NCI-H2081 (cell line): ENCODE measurements around the gene S1PR4.
"Not testable (repeated sequence)": the region's sequence is repeated elsewhere in the genome, so short reads cannot be mapped to it uniquely, and the experiment has no call there.

Experiments
- DNase-seq, 2 experiments: peaks; one replicate each; lab custom pipeline; 2025; lab: John Stamatoyannopoulos, UW

The S1PR4 gene

DNA sequence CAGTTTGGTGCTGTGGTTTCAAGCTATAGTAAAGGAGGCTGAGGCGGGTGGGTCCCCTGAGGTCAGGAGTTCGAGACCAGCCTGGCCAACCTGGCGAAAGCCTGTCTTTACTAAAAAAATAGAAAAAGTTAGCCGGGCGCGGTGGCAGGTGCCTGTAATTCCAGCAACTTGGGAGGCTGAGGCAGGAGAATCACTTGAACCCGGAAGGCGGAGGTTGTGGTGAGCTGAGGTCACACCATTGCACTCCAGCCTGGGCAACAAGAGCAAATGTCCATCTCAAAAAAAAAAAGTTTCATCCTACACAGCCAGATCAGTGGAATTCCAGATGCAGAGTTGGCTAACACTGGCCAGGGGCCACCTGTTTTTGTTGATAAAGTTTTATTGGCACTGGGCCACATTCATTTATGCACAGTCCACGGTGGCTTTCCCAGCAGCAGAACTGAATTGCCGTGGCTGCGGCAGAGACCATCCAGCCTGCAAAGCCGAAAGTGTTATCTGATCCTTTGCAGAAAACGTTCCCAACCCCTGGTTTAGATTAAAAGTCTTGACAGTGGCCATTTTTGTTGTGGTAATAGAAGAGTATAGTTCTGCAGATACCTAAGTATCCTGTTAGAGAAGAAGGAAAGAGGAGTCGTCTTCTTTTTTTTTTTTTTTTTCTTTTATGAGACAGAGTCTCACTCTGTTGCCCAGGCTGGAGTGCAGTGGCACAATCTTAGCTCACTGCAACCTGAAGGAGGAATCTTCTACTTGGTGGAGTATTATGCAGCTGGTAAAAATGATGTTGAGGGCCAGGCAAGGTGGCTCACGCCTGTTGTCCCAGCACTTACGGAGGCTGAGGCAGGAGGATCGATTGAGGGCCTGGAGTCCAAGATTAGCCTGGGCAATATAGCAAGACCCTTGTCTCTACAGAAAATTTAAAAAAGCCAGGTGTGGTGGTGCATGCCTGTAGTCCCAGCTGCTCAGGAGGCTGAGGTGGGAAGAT lies 15.8 kb downstream of the S1PR4 start:
- no peak for DNase-seq

DNA sequence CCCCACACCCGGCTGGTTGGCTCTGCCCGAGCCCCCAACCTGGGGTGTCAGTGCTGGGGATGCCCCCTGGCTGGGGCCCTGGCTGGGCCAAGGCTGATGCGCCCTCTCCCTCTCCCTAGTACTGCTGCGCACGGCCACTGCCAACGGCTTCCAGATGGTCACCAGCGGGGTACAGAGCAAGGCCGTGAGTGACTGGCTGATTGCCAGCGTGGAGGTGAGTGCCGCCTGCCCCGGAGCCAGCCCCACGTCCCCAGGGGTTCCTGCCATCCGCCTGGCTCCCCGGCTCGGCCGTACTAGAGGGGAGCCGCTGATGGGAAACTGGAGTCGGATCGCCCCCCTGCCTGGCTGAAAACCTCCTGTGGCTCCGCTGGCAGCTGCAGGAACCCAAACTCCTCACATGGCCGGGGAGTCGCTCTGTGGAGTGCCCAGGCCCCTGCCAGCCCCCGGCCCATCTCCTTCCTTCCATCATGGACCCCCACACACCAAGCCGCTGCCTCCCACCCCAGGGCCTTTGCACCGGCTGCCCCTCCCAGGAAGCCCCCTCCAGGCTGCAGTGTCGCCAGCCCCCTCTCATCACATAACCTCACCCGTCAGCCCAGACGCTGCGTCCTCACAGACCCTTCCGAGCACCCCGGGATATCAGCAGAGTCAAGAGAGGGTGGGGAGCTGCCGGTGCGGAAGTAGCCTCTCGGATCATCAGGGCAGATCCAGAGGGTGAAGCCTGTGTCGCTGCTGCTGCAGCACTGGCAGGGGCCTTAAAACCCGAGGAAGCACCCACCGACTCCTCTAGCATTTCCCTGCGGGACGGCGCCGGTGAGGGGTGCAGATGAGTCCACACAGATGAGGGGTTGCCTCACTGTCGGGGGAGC lies 17.7 kb downstream of the S1PR4 start:
- peak in 1 of 2 experiments; percentile 41 for DNase-seq

DNA sequence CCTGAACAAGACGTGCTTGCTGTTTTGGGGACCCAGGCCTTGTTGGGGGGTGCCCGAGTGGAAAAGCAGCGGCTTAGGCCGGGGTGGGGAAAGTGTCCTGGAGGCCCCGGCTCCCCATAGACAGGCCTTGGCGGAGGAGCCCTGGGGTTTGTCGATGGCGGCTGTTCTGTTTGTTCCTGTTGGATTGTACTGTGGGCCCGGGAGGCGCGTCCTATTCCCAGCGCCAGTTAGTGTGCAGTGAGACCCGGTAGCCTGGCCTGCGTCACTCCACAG lies 18.3 kb downstream of the S1PR4 start:
- no peak for DNase-seq

DNA sequence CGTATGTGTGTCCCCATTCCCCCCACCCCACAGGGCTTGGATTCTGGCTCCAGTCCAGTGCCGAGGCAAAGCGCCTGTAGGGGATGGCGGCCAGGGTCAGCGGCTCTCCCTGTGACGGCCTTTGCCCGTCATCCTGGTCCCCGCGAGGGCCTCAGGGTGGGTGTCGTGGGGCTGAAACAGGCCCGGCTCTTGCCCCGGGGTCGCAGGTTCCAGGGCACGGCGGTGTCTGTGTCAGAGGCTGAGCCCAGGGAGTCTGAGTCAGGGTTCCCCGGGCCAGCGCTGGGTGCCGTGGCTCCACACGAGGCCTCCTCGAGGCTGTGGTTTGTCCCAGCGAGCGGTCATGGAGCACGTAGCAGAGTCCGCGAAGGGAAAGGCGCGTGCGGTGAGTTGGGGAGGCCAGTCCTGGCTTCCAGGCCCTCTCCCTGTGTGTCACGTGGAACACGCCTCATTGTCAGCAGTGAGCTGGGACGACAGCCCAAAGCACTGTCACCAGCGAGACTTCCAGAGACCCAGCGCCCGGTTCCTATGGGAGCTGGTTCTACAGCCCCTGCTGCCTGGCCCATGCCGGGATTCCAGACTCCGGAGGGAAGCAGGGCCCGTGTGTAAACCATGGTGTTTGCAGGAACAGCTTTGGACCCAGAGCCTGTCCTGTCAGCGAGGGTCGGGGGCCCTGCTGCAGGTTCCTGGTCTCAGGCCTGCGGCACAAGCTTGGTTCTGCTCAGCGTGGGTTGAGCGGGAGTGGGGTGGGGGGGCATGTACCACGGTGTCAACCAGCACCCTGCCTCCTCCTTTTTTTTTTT lies 20.5 kb downstream of the S1PR4 start:
- no peak for DNase-seq

DNA sequence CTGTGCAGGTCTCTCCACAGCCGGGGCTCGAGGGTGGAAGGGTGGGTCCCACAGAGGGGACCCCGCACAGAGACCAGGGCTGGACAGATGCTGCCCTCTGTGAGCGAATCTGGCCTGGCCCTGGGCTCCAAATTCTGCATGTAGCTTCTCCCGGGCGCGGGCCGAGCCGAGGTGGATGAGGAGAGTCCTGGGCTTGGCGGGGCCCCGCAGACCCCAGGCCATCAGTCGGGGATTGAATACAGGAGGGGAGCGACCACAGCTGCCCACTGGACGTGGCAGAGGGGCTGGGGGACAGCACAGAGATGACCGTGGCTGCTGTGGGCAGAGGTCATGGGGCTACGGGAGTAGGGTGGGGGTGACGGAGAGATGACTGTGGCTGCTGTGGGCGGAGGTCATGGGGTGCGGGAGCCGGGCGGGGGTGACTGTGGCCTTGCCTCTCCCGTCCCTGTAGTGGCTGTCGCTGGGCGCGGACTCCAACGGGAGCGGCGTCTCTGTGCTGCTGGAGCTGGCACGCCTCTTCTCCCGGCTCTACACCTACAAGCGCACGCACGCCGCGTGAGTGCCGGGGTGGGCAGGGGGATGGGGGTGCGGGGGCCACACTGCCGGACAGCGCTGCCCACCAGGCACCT lies 22.6 kb downstream of the S1PR4 start:
- no peak for DNase-seq

DNA sequence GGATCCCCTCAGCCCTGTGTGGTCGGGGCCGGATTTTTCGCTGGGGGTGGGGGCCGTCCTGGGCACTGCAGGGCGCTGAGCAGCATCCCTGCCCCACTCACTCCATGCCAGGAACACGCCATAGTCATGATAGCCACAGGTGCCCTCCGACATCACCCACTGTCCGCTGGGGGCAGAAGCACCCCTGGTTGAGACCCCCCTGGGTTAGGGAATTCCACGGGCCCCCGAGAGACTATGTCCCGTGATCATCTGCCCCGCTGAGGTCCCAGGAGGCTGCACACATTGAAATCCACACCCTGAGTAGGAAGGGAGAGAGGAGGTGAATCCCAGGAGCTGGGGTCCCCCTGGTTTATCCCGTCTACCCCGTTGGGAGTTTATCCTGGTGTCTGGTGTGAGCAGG lies 23.3 kb downstream of the S1PR4 start:
- no peak for DNase-seq

DNA sequence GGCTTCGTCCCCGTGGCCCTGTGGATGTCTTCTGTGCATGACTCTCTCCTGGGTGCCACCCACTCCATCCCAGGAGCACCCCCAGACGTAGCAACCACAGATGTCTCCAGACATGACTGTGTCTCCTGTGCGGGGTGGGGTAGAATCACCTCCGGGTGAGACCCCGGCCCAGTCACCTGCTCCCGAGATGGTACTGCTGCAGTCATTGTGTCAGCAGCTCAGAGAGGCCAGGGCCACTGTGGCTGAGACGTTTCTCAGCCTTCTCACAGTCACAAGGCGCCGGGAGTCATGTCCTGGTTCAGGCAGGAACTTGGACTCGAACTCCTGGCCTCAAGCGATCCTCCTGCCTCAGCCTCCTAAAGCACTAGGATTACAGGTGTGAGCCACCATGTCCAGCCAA lies 23.8 kb downstream of the S1PR4 start:
- no peak for DNase-seq

DNA sequence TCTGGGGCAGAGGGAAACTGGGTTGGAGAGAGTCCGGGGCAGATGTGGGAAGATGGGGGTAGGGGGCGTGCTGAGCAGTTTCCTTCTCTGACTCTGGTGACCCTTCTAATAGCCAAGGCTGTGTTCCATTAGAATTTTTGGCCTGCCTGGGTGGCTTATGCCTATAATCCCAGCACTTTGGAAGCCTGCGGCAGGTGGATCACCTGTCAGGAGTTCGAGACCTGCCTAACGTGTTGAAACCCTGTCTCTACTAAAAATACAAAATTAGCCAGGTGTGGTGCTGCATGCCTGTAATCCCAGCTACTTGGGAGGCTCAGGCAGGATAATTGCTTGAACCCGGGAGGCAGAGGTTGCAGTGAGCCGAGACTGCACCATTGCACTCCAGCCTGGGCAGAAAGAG lies 24.3 kb downstream of the S1PR4 start:
- DNase-seq, result not testable (repeated sequence)

DNA sequence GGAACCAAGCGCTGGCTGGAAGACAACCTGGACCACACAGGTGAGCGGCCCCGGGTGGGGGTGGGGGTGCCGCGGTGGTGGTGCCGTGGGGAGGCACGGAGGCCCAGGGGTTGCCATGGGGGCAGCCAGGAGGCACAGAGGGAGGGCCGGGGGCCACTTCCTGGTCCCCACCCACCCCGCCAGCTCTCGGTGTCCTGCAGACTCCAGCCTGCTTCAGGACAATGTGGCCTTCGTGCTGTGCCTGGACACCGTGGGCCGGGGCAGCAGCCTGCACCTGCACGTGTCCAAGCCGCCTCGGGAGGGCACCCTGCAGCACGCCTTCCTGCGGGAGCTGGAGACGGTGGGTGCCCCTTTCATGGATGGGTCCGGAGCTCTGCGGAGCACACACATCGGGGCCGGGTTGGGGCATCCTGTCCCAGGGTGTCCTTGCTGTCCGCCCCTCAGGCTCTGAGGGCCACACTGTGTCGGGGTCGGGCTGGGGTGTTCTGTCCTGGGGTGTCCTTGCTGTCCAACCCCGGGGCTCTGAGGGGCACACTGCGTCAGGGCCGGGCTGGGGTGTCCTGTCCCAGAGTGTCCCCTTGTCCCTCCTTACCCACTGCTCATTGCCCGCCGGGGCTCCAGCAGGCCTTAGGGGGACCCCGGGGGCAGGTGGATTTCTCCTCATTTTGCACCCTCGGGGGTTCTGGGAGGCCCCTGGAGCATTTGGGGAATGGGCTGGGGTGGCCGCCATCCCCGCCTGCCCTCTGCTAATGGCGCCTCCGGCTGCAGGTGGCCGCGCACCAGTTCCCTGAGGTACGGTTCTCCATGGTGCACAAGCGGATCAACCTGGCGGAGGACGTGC lies 25.5 kb downstream of the S1PR4 start:
- no peak for DNase-seq

DNA sequence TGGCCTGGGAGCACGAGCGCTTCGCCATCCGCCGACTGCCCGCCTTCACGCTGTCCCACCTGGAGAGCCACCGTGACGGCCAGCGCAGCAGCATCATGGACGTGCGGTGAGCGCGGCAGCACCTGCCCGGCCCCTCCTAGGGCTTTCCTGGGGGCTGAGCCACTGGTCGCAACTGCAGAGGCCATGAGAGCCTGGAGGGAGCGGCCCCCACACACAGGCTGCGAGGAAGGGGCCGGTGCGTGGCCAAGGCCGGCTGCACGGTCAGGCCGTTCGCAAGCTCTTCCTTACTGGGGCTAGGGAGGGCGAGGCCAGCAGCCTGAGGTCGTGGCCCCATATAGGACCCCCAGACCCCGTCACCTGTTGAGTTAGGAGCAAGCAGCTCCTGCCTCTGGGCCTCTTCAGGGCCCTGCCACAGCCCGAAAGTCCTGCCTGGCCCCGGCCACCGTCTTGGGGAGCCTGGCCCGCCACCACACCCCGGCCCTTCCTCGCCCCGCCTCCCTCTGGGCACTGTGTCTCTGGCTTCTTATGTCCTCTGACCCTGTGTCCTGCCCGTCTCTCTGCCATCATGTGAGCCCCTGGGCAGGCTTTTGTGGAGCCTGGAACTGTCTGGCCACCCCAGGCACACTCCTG lies 26.2 kb downstream of the S1PR4 start:
- no peak for DNase-seq

DNA sequence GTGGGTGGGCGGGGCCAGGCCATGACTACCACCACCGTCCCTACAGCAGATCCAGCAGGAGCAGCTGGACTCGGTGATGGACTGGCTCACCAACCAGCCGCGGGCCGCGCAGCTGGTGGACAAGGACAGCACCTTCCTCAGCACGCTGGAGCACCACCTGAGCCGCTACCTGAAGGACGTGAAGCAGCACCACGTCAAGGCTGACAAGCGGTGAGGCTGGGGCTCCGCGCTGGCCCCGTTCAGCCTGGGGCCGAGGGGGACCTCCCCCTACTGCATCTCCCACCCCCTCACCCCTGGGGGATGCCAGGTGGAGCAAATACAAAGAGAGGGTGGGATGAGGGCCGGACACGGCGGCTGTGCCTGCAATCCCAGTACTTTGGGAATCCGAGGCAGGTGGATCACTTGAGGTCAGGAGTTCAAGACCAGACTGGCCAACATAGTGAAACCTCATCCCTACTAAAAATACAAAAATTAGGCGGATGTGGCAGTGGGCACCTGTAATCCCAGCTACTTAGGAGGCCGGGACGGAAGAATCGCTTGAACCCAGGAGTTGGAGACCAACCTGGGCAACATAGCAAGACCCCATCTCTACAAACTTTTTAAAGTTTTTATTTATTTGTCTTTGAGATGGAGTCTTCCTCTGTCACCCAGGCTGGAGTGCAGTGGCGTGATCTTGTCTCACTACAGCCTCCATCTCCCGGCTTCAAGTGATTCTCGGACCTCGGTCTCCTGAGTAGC lies 27.8 kb downstream of the S1PR4 start:
- no peak for DNase-seq

DNA sequence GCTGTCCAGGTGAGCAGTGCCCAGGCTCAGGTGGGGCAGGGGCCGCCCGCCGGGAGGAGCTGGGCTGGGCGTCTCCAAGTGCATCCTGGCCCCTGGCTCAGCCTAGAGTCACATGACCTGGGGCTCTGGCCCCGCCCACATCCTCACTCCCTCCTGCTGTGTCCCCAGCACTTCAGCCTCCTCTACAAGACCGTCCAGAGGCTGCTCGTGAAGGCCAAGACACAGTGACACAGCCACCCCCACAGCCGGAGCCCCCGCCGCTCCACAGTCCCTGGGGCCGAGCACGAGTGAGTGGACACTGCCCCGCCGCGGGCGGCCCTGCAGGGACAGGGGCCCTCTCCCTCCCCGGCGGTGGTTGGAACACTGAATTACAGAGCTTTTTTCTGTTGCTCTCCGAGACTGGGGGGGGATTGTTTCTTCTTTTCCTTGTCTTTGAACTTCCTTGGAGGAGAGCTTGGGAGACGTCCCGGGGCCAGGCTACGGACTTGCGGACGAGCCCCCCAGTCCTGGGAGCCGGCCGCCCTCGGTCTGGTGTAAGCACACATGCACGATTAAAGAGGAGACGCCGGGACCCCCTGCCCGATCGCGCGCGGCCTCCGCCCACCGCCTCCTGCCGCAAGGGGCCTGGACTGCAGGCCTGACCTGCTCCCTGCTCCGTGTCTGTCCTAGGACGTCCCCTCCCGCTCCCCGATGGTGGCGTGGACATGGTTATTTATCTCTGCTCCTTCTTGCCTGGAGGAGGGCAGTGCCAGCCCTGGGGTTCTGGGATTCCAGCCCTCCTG lies 29.1 kb downstream of the S1PR4 start:
- DNase-seq, result no peak

DNA sequence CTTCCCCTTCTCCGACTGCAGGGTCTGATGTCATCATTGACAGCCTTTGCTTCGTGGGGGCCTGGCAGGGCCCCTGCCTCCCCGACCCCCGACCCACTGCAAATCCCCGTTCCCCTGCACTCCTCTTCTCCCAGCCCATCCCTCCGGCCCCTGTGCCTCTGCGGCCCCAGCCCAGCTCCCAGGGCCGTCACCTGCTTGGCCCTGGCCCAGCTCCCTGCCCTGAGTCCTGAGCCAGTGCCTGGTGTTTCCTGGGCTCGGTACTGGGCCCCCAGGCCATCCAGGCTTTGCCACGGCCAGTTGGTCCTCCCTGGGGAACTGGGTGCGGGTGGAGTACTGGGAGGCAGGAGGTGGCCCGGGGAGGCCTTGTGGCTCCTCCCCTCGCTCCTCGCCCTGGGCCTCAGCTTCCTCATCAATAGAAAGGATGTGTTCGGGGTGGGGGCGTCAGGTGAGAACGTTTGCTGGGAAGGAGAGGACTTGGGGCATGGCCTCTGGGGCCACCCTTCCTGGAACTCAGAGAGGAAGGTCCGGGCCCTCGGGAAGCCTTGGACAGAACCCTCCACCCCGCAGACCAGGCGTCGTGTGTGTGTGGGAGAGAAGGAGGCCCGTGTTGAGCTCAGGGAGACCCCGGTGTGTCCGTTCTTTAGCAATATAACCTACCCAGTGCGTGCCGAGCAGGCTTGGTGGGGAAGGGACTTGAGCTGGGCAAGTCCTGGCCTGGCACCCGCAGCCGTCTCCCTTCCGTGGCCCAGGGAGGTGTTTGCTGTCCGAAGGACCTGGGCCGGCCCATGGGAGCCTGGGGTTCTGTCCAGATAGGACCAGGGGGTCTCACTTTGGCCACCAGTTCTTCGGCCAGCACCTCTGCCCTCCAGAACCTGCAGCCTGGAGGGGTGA lies 30.0 kb downstream of the S1PR4 start:
- DNase-seq, result no peak

DNA sequence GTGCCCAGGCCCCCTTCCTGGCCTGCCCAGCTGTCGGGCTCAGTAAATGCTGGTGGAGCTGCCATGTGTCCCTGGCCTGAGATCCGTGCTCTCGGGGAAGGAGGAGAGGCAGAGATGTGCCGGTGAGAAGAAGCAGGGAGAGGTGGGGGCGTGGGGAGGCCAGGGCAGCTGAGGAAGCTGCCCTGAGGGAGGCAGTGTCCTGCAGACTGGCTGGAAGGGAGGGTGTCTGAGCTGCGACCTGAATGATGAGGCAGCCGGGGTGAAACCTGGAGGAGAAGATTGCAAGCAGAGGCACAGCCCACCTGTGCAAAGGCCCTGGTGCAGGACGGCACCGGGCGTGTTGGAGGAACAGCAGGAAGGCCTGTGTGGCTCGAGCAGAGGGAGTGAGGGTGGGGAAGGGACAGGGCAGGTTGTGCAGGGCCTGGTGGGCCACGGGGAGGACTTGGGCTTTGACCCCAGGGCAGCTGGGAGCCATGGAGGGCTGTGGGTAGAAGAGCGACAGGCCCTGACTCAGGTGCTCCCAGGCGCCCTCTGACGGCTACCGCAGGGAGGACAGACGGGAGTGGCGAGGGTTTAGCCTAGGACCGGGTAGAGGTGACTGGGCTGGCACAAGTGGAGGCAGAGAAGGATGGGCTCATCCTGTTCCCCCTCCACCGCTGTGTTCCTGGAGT lies 31.9 kb downstream of the S1PR4 start:
- peak; percentile 20 to 39 for DNase-seq

DNA sequence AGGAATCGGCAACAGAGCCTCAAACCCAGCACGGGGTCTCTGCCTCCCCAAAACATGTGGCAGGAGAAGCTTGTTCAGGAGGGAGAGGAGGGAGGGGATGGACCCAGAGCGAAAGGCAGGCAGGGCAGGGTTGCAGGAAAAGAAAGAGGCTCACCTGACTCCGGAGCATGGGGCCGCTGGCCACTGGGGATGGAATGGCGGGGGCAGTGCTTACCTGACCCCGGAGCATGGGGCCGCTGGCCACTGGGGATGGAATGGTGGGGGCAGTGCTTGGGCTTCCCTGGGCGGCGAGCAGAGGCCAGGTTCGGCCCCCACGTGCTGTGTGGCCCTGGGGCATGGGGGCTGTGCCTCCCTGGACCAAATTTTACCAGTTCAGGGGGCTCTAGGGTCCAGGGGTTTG lies 32.6 kb downstream of the S1PR4 start:
- no peak for DNase-seq

DNA sequence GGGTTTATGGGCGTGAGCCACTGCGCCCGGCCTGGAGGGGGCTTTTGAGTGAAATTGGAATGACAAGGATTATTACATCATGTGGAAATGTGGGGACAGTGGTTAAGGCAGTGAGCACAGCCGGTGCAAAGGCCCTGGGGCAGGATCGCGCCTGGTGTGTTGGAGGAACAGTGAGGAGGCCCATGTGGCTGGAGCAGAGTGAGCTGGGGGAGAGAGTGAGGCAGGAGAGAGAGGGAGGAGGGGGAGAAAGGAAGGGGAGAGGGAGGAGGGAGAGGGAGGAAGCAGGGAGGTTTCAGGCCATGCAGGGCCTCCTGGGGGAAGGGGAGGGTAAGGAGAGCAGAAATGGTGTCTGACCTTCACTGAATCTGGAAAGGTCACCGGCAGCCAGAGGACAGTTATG lies 34.6 kb downstream of the S1PR4 start:
- DNase-seq, result no peak

DNA sequence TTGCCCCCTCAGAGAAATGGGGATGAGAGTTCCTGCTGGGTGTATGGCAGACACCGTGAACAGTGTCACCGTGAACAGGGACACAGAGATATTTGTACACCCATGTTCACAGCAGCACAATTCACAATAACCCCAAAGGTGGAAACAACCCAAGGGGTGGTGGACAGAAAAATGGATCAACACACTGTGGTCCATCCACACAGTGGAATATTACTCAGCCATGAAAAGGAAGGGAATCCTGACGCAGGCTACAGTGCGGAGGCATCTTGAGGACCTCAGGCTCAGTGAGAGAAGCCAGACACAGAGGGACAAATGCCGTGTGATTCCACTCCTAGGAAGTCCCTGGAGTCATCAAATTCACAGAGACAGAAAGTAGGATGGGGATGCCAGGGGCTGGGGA lies 38.3 kb downstream of the S1PR4 start:
- no peak for DNase-seq
